ENCODE measurements around the gene PIGU.
A peak's percentile ranks its signal among the peaks of the same experiment; 100 is the strongest.
"Not testable (repeated sequence)": the region's sequence is repeated elsewhere in the genome, so short reads cannot be mapped to it uniquely, and the experiment has no call there.

The PIGU gene, protein sequence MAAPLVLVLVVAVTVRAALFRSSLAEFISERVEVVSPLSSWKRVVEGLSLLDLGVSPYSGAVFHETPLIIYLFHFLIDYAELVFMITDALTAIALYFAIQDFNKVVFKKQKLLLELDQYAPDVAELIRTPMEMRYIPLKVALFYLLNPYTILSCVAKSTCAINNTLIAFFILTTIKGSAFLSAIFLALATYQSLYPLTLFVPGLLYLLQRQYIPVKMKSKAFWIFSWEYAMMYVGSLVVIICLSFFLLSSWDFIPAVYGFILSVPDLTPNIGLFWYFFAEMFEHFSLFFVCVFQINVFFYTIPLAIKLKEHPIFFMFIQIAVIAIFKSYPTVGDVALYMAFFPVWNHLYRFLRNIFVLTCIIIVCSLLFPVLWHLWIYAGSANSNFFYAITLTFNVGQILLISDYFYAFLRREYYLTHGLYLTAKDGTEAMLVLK

GRCh38 chr20:34676642-34677373, at the start of gene PIGU:
PIGU (minus strand) TSS chr20:34677092; CDS start chr20:34677085, 7 bp downstream.
- peak; percentile 31 to 98 (median 92) for DNase-seq

GRCh38 chr20:34724172-34724571, 47.3 kb upstream of the PIGU start:
- DNase-seq: no peak

- not testable (repeated sequence) for DNase-seq
Observed at GRCh38 chr20:34722560-34722959, 45.7 kb upstream of the PIGU start.

- DNase-seq: peak in 3 of 51 donors; percentile 10 to 32 (median 11)
Observed at GRCh38 chr20:34720266-34720665, 43.4 kb upstream of the PIGU start.

DNA sequence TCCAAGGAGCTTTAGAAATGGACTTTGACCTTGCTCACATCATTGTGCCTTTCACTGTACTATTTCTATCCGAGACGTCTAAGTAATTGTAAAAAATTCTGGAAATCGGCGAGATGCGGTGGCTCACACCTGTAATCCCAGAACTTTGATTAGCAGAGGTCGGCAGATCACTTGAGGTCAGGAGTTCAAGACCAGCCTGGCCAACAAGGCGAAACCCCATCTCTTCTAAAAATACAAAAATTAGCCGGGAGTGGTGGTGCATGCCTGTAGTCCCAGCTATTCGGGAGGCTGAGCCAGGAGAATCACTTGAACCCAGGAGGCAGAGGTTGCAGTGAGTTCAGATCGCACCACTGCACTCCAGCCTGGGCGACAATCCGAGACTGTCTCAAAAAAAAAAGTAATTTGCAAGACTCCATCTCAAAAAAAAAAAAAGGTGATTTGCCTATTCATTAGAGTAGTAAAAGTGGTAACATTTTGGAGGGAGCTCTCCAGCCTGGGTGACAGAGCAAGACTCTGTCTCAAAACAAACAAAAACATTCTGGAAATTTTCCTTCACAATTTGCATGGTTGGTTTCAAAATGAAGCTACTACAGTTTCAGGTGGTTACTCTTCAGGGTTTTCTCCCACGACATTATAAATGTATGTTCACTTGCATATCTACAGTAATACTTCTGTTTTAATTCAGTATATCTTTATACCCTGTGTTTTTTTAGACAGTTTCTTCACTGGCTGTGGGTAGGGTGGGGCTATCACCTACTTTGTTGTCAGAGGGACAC, 42.5 kb upstream of the PIGU start:
- not testable (repeated sequence) for DNase-seq

DNA sequence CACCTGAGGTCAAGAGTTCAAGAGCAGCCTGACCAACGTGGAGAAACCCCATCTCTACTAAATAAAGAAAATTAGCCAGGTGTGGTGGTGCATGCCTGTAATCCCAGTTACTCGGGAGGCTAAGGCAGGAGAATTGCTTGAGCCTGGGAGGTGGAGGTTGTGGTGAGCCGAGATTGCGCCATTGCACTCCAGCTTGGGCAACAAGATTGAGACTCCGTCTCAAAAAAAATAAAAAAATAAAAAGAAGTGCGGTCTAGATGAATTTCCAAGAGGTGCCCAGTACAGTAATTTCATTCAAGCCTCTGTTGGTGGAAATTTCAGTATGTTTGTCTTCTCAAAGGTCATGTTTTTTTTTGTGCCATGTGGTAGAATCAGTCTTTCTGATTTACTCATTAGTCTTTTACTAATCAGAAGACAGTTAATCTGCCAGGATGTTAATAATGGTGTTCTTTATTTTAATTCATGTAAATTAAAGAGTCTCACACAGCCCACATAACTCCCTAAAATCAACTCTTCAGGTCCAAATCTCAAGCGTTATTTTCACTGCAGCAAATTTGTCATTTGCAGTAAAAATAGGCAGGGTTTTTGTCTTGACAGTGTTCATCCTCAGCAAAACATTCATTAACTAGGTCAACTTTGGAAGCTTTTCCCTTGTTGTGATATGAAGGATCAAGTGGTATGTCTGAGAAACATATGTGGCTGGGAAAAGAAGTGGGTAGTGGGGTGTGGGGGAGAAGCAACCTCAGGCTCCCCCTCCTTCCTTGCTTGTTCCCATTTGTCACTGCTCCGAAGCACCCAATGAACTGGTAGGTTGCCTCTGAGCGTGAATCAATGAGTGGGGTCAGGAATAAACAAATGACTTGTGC, 40.6 kb upstream of the PIGU start:
- peak in 1 of 51 donors; percentile 11 for DNase-seq

- DNase-seq: no peak
Observed at GRCh38 chr20:34716921-34717229, 40.0 kb upstream of the PIGU start.

- DNase-seq: no peak
Observed at GRCh38 chr20:34715384-34715783, 38.5 kb upstream of the PIGU start.

DNA sequence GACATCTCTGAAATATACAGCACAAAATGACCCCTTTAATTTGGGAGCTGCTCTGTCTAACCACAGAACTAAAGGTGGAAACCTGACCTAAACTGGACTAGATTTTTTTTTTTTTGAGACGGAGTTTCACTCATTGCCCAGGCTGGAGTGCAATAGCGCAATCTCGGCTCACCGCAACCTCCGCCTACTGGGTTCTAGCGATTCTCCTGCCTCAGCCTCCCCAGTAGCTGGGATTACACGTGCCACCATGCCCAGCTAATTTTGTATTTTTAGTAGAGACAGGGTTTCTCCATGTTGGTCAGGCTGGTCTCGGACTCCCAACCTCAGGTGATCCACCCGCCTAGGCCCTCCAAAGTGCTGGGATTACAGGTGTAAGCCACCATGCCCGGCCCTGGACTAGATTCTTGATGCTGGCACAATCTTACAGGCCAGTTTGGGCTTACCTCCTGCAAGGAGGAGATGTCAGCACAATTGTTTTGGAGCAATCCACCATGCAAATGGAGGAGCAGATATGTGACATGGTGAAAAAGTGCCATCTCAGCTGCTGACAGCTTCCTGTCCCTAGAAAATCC, 37.1 kb upstream of the PIGU start:
- not testable (repeated sequence) for DNase-seq

DNA sequence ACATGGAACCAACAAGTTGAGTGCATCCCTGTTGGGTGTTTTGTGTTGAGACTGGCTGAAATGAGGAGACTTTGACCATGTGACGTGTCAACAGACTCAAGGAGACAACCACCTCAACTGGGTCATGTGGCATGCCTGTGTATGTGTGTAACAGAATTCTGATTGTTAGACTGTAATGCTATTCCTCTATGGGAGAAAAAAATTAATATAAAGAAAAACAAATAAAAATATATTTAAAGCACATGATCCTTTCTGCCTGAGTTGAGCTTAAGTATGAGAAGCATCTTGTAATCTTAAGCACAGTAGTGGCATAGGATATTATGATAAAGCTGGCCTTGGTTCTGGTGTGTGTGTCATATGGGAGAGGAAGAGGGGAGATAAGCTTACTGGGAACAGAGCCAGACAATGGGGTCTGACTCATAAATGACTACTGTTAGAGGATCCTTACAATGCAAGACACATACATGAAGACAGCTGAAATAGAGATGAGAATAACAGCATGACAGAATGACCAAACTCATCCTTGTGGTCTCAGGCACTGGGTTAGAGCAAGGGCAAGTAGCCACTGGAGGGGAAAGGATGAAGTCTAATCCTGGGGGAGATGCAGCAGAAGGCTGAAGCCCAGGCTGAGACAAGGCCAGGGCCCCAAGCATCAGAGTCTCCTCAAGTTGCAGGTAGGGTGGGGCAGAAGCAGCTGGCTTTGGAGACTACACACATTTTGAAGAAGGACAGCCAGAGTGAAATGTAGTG, 36.5 kb upstream of the PIGU start:
- peak in 1 of 51 donors; percentile 16 for DNase-seq

- DNase-seq: no peak
Observed at GRCh38 chr20:34712525-34713192, 35.8 kb upstream of the PIGU start.

DNA sequence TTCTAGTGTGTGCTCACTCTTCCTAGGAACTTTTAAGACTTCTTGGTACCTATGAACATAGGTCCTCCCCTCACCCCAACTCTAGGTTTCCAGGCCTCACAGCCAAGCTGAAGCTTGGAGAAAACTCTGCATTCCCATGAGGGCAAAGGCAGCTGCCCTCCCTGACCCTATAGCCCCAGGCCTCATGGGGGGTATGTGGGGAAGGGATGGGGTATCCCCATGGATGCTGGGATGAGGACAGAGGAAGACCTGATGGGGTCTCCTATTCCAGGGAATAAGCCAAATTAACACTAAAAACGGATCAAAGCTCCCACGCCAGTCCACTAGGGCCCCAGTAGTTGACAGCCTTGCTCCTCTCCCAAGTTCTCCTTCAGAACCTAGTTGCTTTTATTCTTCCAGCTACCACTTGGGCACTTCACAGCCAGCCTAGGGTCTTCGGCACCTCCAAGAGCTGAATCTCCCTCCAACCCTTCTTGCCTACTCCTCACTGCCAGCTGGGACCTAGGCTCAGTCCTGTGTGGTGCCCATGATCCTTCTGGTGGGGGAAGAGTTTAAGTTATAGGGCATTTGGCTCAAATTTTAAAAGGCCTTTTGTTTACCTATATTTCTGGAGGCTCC, 35.0 kb upstream of the PIGU start:
- DNase-seq: no peak

GRCh38 chr20:34710861-34711574, 34.1 kb upstream of the PIGU start:
- no peak for DNase-seq

DNA sequence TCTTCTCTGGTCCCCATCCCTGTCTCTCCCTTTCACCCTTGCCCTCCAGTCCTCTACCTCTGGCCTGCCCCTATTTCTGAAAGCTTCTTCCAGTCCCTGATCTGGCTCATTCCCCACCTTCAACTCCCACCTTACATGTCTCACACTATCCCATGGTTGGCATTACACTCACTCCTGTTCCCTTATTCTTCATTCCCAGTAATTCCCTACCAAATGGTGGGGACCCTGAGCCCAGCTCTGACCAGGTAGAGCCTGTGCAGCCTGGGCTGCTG, 33.6 kb upstream of the PIGU start:
- DNase-seq: no peak

GRCh38 chr20:34709831-34710567, 33.1 kb upstream of the PIGU start:
- DNase-seq: peak in 47 of 51 donors; percentile 43 to 93 (median 80)

DNA sequence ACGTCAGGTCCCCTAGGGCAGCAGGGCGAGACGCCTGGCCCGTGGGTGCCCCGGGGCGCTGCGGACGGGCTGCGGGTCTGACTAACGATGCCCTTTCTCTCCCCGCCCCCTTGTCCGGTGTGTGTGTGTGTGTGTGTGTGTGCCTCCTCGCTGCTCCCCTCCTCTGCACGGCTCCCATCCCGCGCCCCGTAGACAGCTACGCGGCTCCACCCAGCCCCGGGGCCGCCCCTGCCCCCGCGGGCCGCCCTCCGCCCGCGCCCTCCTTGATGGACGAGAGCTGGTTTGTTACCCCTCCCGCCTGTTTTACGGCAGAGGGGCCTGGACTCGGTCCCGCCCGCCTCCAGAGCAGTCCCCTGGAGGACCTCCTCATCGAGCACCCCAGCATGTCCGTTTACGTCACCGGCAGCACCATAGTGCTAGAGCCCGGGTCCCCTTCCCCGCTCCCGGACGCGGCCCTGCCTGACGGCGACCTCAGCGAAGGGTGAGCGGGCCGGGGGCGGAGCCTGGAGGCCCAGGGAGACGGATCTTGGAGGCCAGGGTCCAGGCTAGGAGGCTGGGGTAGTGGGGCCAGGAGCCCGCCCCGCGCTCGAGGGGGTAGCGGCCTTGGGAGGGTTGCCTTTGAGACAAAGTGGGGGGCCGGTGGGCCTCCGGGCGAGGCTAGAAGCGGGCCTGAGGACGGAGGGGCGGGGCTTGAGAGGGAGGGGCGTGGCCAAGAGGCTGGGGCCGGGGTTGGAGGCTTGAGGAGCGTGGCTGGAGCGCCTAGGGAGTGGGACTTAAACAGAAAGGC, 32.3 kb upstream of the PIGU start:
- peak; percentile 42 to 93 (median 79) for DNase-seq

DNA sequence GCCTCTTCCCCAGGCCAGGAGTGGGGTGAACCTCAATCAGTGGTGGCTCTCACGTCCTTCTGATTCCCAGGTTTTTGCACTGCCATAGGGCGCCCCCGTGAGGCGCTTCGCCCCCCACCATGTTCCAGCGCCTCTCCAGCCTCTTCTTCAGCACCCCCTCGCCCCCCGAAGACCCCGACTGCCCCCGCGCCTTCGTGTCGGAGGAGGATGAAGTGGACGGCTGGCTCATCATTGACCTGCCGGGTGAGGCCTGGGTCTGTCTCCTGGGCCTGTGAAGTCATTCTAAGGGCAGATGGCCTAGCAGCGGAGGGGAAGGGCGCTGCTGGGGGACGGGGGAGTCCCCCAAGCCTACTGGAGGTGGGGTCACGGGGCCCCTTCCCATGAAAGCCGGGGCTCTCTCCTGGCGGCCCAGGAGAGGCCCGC, 31.7 kb upstream of the PIGU start:
- DNase-seq: peak in 38 of 51 donors; percentile 8 to 80 (median 42)

Measured in hypothalamus (tissue), 51 donors.